WERI-Rb-1 (cell line): ENCODE results near the gene OR6J1.
"Not testable (repeated sequence)": the region's sequence is repeated elsewhere in the genome, so short reads cannot be mapped to it uniquely, and the experiment has no call there.

Experiments
- DNase-seq: peaks from one replicate; pipeline ENCODE4 v3.0.0-alpha.2; 2020
- H3K27ac ChIP-seq: fragments of 250-450 bp; sonication (Bioruptor Pico); 2 replicates; pipeline ENCODE4 v1.5.1; 2020; ENCODE audit warnings: mild to moderate bottlenecking, moderate library complexity
- H3K27me3 ChIP-seq: fragments of 250-450 bp; sonication (Bioruptor Pico); 2 replicates; pipeline ENCODE4 v1.5.1; 2021; ENCODE audit warnings: mild to moderate bottlenecking, low read depth, moderate library complexity; ENCODE audit not compliant: insufficient read depth, severe bottlenecking
- H3K36me3 ChIP-seq: fragments of 250-450 bp; sonication (Bioruptor Pico); 2 replicates; pipeline ENCODE4 v1.5.1; 2020; ENCODE audit warnings: mild to moderate bottlenecking, moderate library complexity
- H3K4me3 ChIP-seq: 2 replicates; pipeline ENCODE4 v1.5.1; 2011; ENCODE audit warnings: low read depth, mild to moderate bottlenecking, control low read depth, low read length
- H3K9me3 ChIP-seq: fragments of 250-450 bp; sonication (Bioruptor Pico); 2 replicates; pipeline ENCODE4 v1.5.1; 2021; ENCODE audit warnings: mild to moderate bottlenecking, moderate library complexity; ENCODE audit not compliant: severe bottlenecking
- TF ChIP-seq, protein P1 (sequence below): IDR thresholded peaks from 2 replicates; pipeline ENCODE4 v1.5.1; 2011; ENCODE audit warnings: low read depth, mild to moderate bottlenecking, control low read depth, inconsistent platforms, low read length

Gene OR6J1

GRCh38 chr14:22644305-22644635 is at the start of gene OR6J1:
Gene OR6J1, minus strand, starts transcription at chr14:22644352. Its CDS starts 9,541 bp downstream, at chr14:22634811.
- TF ChIP-seq, protein P1, sequence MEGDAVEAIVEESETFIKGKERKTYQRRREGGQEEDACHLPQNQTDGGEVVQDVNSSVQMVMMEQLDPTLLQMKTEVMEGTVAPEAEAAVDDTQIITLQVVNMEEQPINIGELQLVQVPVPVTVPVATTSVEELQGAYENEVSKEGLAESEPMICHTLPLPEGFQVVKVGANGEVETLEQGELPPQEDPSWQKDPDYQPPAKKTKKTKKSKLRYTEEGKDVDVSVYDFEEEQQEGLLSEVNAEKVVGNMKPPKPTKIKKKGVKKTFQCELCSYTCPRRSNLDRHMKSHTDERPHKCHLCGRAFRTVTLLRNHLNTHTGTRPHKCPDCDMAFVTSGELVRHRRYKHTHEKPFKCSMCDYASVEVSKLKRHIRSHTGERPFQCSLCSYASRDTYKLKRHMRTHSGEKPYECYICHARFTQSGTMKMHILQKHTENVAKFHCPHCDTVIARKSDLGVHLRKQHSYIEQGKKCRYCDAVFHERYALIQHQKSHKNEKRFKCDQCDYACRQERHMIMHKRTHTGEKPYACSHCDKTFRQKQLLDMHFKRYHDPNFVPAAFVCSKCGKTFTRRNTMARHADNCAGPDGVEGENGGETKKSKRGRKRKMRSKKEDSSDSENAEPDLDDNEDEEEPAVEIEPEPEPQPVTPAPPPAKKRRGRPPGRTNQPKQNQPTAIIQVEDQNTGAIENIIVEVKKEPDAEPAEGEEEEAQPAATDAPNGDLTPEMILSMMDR, result no peak
- Histone ChIP-seq H3K27me3 (no peaks in the 10 kb centered on the region), H3K36me3 (no peaks in the 10 kb centered on the region), H3K27ac (no peak within 1 kb of the TSS), H3K4me3 (no peak within 1 kb of the TSS), H3K9me3 (no peaks in the 10 kb centered on the region)
- peak; percentile 12 for DNase-seq

DNA sequence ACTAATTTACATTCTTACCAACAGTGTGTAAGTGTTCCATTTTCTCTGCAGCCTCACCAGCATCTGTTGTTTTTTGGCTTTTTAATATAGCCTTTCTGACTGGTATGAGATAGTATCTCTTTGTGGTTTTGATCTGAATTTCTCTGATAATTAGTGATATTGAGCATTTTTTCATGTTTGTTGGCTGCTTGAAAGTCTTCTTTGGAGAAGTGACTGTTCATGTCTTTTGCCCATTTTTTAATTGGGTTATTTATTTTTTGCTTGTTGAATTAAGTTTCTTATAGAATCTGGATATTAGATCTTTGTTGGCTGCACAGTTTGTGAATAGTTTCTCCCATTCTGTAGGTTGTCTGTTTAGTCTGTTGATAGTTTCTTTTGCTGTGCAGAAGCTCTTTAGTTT is 48.0 kb upstream of the OR6J1 start:
- Histone ChIP-seq H3K4me3 (no peak overlapping the region), H3K27ac (no peak overlapping the region), H3K27me3 (peaks cover 41% of the 10 kb centered on the region), H3K9me3 (peaks cover 10% of the 10 kb centered on the region), H3K36me3 (no peaks in the 10 kb centered on the region)
- TF ChIP-seq, protein P1, result no peak
- no peak for DNase-seq

DNA sequence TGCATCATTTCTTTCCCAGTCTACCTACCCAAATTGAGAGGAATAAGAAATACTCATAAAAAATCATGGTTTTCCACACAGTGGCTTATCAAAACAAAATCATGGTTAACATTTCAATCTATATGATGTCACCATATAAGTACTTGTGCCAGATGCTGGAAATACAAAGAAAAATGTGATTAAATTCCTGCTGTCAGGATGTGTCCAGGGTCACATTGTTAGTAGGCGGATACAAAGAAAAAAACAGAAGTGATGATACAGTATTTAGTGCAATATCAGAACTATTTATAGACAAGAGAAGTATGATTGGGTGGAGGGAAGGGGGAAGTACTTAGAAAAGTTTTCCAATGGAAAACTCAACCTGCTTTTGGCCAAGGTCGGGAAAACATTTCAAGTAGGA is 47.0 kb upstream of the OR6J1 start:
- Histone ChIP-seq H3K9me3 (peaks cover 10% of the 10 kb centered on the region), H3K27ac (no peak overlapping the region), H3K36me3 (no peaks in the 10 kb centered on the region), H3K4me3 (no peak overlapping the region), H3K27me3 (peaks cover 44% of the 10 kb centered on the region)
- TF ChIP-seq, protein P1, result no peak
- no peak for DNase-seq

DNA sequence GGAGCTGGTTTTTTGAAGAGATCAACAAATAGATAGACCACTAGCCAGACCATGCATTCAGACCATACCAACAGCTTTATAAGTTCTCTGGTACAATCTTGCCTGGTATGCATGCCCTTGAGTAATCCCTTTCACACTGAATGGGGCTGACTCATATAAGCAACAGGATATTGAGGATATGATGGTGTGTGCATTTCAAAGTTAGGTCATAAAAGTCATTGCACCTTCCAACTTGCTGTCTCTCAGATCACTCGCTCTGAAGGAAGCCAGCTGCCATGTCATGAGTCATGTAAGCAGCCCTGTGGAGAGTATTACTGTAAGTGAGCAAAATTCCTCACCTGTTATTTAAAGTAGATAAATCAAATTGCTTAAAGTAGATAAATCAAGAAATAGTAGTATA is 45.0 kb upstream of the OR6J1 start:
- H3K36me3 ChIP-seq, result no peaks in the 10 kb centered on the region
- peaks cover 47% of the 10 kb centered on the region for H3K27me3 ChIP-seq
- H3K4me3 ChIP-seq, result no peak overlapping the region
- no peak overlapping the region for H3K27ac ChIP-seq
- TF ChIP-seq, protein P1, result no peak
- peaks cover 10% of the 10 kb centered on the region for H3K9me3 ChIP-seq
- DNase-seq, result no peak

- not testable (repeated sequence) for H3K4me3 ChIP-seq, H3K36me3 ChIP-seq, H3K9me3 ChIP-seq, DNase-seq, H3K27ac ChIP-seq
- H3K27me3 ChIP-seq, result peaks cover 51% of the 10 kb centered on the region
These were observed 43.8 kb upstream of the OR6J1 start for GRCh38 chr14:22687969-22688368.

GRCh38 chr14:22686176-22686611 is 42.0 kb upstream of the OR6J1 start:
- H3K9me3 ChIP-seq, DNase-seq, H3K4me3 ChIP-seq, H3K27ac ChIP-seq, H3K36me3 ChIP-seq: not testable (repeated sequence)
- H3K27me3 ChIP-seq, result peaks cover 51% of the 10 kb centered on the region

DNA sequence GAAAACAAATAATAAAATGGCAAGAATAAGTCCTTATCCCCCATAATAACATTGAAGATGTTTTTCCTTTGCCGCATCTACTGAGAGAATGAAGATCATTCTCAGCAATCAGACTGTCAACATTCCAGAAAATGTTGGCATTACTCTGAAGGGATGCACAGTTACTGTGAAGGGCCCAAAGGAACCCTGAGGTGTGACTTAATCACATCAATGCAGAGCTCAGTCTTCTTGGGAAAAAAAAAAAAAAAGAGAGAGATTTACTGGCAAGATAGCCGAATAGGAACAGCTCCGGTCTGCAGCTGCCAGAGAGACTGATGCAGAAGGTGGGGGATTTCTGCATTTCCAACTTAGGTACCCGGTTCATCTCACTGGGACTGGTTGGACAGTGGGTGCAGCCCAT is 41.3 kb upstream of the OR6J1 start:
- no peak overlapping the region for H3K4me3 ChIP-seq
- TF ChIP-seq, protein P1, result no peak

DNA sequence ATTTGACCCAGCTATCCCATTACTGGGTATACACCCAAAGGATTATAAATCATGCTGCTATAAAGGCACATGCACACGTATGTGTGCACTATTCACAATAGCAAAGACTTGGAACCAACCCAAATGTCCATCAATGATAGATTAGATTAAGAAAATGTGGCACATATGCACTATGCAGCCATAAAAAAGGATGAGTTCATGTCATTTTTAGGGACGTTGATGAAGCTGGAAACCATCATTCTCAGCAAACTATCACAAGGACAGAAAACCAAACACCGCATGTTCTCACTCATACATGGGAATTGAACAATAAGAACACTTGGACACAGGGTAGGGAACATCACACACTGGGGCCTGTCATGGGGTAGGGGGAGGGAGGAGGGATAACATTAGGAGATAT is 39.3 kb upstream of the OR6J1 start:
- peaks cover 51% of the 10 kb centered on the region for H3K27me3 ChIP-seq
- not testable (repeated sequence) for H3K4me3 ChIP-seq, H3K27ac ChIP-seq, H3K9me3 ChIP-seq, DNase-seq, H3K36me3 ChIP-seq

More for the DNA sequence above, 41.3 kb upstream of the OR6J1 start:
- peaks cover 8% of the 10 kb centered on the region for H3K9me3 ChIP-seq
- no peaks in the 10 kb centered on the region for H3K36me3 ChIP-seq
- DNase-seq, result no peak
- no peak overlapping the region for H3K27ac ChIP-seq
- peaks cover 46% of the 10 kb centered on the region for H3K27me3 ChIP-seq
